GM08714 (cell line): Measurements from ENCODE around the gene CFAP43.

Experiments used
- H3K4me3 ChIP-seq: fragments of 200-500 bp; sonication (Bioruptor generic); 2 replicates; pipeline ENCODE4 v1.5.1; 2014; ENCODE audit warnings: mild to moderate bottlenecking, low read length, inconsistent platforms
- ZNF274 ChIP-seq: IDR thresholded peaks from 2 replicates; pipeline ENCODE4 v1.6.1; 2012; ENCODE audit warnings: mild to moderate bottlenecking, low read depth, low read length

The CFAP43 gene

GRCh38 chr10:104150139-104150538 lies 82.0 kb downstream of the CFAP43 start:
- TF ChIP-seq ZNF274, result no peak
- H3K4me3 ChIP-seq, result no peak overlapping the region

GRCh38 chr10:104146882-104147281 lies 85.3 kb downstream of the CFAP43 start:
- H3K4me3 ChIP-seq, result no peak overlapping the region
- TF ChIP-seq ZNF274, result no peak

GRCh38 chr10:104144931-104145330 lies 87.2 kb downstream of the CFAP43 start:
- H3K4me3 ChIP-seq, result no peak overlapping the region
- no peak for TF ChIP-seq ZNF274

- TF ChIP-seq ZNF274, result no peak
These were observed 88.3 kb downstream of the CFAP43 start for GRCh38 chr10:104143829-104144228.

GRCh38 chr10:104142081-104142480 lies 90.1 kb downstream of the CFAP43 start:
- no peak for TF ChIP-seq ZNF274
- H3K4me3 ChIP-seq, result no peak overlapping the region

More at GRCh38 chr10:104143829-104144228, 88.3 kb downstream of the CFAP43 start:
- H3K4me3 ChIP-seq, result no peak overlapping the region

GRCh38 chr10:104139221-104139620 lies 92.9 kb downstream of the CFAP43 start:
- H3K4me3 ChIP-seq, result no peak overlapping the region
- no peak for TF ChIP-seq ZNF274

GRCh38 chr10:104138131-104138530 lies 94.0 kb downstream of the CFAP43 start:
- H3K4me3 ChIP-seq, result no peak overlapping the region
- no peak for TF ChIP-seq ZNF274

- no peak for TF ChIP-seq ZNF274
- H3K4me3 ChIP-seq, result no peak overlapping the region
These were observed 102.1 kb downstream of the CFAP43 start for GRCh38 chr10:104130041-104130440.

GRCh38 chr10:104128214-104128613 lies 104.0 kb downstream of the CFAP43 start:
- TF ChIP-seq ZNF274, result no peak
- no peak overlapping the region for H3K4me3 ChIP-seq

- H3K4me3 ChIP-seq, result no peak overlapping the region
- TF ChIP-seq ZNF274, result no peak
These were observed 104.8 kb downstream of the CFAP43 start for GRCh38 chr10:104127411-104127810.

- H3K4me3 ChIP-seq, result no peak overlapping the region
These were observed 108.8 kb downstream of the CFAP43 start for GRCh38 chr10:104123397-104123796.

GRCh38 chr10:104122225-104123107 lies 109.7 kb downstream of the CFAP43 start:
- no peak for TF ChIP-seq ZNF274
- H3K4me3 ChIP-seq, result peak overlapping the region; percentile 78

More at GRCh38 chr10:104123397-104123796, 108.8 kb downstream of the CFAP43 start:
- TF ChIP-seq ZNF274, result no peak

- TF ChIP-seq ZNF274, result no peak
- H3K4me3 ChIP-seq, result peak within 1 kb of the TSS; percentile 84
These were observed 110.5 kb downstream of the CFAP43 start, which contains the start of gene SFR1 for GRCh38 chr10:104121485-104122224. TSS of gene SFR1 (plus strand) at chr10:104122171. CDS start at chr10:104122184, 13 bp downstream.

- TF ChIP-seq ZNF274, result no peak
- peak overlapping the region; percentile 84 for H3K4me3 ChIP-seq
These were observed 111.2 kb downstream of the CFAP43 start for GRCh38 chr10:104120903-104121484.
